HCT116 (cell line): ENCODE data around the gene GATAD2A.

ENCODE experiments used
- CTCF ChIP-seq, 3 experiments: fragments of 200-600 bp in 1 of 3; sonication (generic) in 1 of 3; IDR thresholded peaks in 2 of 3; conservative IDR thresholded peaks in 1 of 3; 2 replicates each; pipeline ENCODE4 v1.5.1; 2012 to 2017; ENCODE audit warnings: low read depth in 2 of 3, low read length in 2 of 3, antibody characterized with exemption in 1 of 3, borderline replicate concordance in 1 of 3, control low read depth in 1 of 3, mild to moderate bottlenecking in 1 of 3, mixed read lengths in 1 of 3, mixed run types in 1 of 3, moderate library complexity in 1 of 3; ENCODE audit not compliant: insufficient read depth in 1 of 3
- EZH2 ChIP-seq: fragments of 200-600 bp; sonication (generic); IDR thresholded peaks from 2 replicates; pipeline ENCODE4 v1.6.1; 2017; ENCODE audit warnings: antibody characterized with exemption, mixed run types
- EZH2phosphoT487 ChIP-seq: fragments of 200-600 bp; IDR thresholded peaks from 2 replicates; pipeline ENCODE4 v1.6.1; 2018; ENCODE audit warnings: antibody characterized with exemption, borderline replicate concordance
- POLR2A ChIP-seq: IDR thresholded peaks from 2 replicates; pipeline ENCODE4 v1.7.0; 2011; ENCODE audit warnings: borderline replicate concordance; ENCODE audit not compliant: insufficient read depth, insufficient read length; ENCODE audit errors: extremely low read depth
- RAD21 ChIP-seq: IDR thresholded peaks from 2 replicates; pipeline ENCODE4 v1.6.1; 2012; ENCODE audit warnings: low read depth, mild to moderate bottlenecking
- SIN3A ChIP-seq: IDR thresholded peaks from 2 replicates; pipeline ENCODE4 v1.6.1; 2012; ENCODE audit warnings: low read depth
- TCF7L2 ChIP-seq: IDR thresholded peaks from 2 replicates; pipeline ENCODE4 v1.7.0; 2011; ENCODE audit warnings: borderline replicate concordance, inconsistent platforms; ENCODE audit not compliant: insufficient read depth, insufficient read length; ENCODE audit errors: extremely low read depth
- YY1 ChIP-seq: IDR thresholded peaks from 2 replicates; pipeline ENCODE4 v1.6.1; 2011; ENCODE audit warnings: low read length, low read depth, moderate library complexity, mild to moderate bottlenecking; ENCODE audit not compliant: insufficient replicate concordance; ENCODE audit errors: extremely low read depth
- ZBTB33 ChIP-seq: IDR thresholded peaks from 2 replicates; pipeline ENCODE4 v1.6.1; 2011; ENCODE audit warnings: mild to moderate bottlenecking, low read length, moderate library complexity; ENCODE audit not compliant: insufficient replicate concordance; ENCODE audit errors: extremely low read depth

DNA sequence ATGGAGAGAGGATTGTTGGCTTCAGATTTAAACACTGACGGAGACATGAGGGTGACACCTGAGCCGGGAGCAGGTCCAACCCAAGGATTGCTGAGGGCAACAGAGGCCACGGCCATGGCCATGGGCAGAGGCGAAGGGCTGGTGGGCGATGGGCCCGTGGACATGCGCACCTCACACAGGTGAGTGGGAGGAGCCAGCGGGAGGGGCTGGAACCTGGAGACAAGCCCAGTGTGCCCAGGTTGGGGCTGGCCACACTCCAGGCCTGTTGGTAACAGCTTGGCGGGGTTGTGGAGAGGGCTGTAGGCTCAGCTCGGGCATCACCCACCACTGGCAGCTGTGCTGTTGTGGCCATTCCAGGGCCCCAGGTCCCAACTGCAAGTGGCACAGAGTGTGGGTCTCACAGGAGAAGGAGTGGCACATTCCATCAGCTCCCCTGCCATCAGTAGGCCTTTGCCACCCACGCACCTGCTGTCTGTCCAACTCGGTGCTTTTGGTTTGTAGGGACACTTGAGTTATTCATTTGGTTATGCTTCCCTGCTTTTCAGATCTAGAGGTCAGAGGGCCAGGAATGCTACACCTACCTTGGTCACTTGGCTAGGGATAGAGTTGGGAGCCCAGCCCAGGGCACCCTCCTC, 60.1 kb downstream of the GATAD2A start:
- no peak for TF ChIP-seq POLR2A
- TF ChIP-seq TCF7L2 = no peak
- TF ChIP-seq CTCF (IDR thresholded peaks at IDR 0.05 in 2 of 3, conservative IDR thresholded peaks at IDR 0.05 in 1 of 3; ENCODE audit: borderline replicate concordance in 1 of 3, insufficient read depth in 1 of 3, low read depth in 2 of 3, low read length in 2 of 3) = no peak
- TF ChIP-seq EZH2 = no peak
- no peak for TF ChIP-seq RAD21
- no peak for TF ChIP-seq YY1
- TF ChIP-seq ZBTB33 = no peak
- TF ChIP-seq EZH2phosphoT487 = no peak
- TF ChIP-seq SIN3A = no peak
